Fibroblast of skin of left quadriceps (primary cell): Measurements from ENCODE around the gene POLR2L.

ENCODE experiments used
- DNase-seq, 2 experiments: peaks; one replicate each; pipeline ENCODE4 v3.0.0-alpha.2; 2013; ENCODE audit warnings: low read depth in 2 of 2

POLR2L gene

DNA sequence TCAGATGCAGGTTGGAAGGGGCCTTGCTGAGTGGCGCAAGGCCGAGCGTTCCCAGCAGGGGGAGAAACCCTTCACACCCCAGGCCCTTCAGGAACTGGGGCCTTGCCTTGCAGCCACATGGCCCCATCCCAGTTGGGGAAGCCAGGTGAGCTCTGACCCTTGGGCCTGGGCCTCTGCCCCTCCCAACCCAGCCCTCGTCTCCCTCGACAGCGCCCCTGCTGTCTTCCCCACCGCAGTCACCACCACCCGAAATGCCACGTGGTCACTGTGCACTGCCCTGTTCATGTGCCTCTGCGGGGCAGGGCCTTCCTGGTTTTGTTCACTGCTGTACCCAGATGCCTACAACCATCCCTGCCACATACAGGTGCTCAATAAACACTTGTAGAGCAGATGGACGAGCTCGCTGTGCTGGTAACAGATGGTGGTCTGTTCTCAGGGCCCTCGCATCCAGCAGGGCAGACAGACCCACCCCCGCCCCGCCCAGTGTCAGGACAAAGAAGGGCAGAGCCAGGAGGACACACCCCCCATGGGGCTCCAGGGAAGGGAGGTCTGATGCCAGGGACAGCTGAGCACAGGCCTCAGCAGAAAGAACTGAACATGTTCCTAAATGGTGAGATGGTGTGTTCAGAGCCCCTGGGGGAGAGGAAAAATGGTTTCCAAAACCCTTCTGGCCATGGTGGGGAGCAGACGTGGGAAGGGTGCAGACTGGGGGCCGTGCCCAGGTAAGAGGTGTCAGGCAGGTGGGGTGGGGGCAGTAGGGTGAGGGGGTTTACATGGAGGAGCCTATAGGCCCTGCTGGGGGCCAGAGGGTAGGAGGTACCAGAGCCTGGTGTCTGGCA, 3.7 kb downstream of the POLR2L start:
- DNase-seq, result no peak

GRCh38 chr11:837990-838307, 4.4 kb downstream of the POLR2L start:
- DNase-seq, result no peak

DNA sequence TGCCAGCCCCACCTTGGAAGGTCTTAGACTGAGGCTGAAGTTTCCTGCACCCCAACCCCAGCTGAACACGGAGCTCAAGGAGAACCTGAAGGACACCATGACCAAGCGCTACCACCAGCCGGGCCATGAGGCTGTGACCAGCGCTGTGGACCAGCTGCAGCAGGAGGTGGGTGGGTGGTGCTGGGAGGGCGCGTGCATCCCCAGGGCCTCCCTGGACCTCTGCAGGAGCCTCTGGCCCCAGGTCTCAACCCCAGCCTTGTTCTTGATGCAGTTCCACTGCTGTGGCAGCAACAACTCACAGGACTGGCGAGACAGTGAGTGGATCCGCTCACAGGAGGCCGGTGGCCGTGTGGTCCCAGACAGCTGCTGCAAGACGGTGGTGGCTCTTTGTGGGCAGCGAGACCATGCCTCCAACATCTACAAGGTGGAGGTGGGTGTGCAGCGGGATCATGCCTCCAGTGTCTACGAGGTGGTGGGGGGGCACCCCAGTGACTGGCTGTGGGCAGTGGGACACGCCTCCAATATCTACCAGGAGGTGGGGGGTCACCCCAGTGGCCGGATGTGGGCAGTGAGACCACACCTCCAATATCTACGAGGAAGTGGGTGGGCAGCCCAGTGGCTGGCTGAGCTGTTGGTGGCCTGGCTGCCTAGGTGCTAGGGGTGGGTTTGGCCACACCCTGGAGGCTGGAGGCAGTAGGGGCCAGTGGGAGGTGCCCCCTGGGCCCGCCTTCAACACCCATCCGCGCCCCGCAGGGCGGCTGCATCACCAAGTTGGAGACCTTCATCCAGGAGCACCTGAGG, 4.9 kb downstream of the POLR2L start:
- no peak for DNase-seq

GRCh38 chr11:836700-837099, 5.6 kb downstream of the POLR2L start:
- no peak for DNase-seq

GRCh38 chr11:836274-836673, 6.1 kb downstream of the POLR2L start:
- no peak for DNase-seq

- DNase-seq, result no peak
These were observed 7.7 kb downstream of the POLR2L start for GRCh38 chr11:834371-835316.

GRCh38 chr11:833849-834311, 8.4 kb downstream of the POLR2L start:
- no peak for DNase-seq

- no peak for DNase-seq
These were observed 9.1 kb downstream of the POLR2L start for GRCh38 chr11:833114-833791.

GRCh38 chr11:832529-833113, 9.7 kb downstream of the POLR2L start, which contains the start of gene CD151:
Gene CD151, plus strand, starts transcription at chr11:832952. Its CDS starts 3,118 bp downstream, at chr11:836070.
- no peak for DNase-seq

- DNase-seq, result no peak
These were observed 10.3 kb downstream of the POLR2L start for GRCh38 chr11:831961-832528.

DNA sequence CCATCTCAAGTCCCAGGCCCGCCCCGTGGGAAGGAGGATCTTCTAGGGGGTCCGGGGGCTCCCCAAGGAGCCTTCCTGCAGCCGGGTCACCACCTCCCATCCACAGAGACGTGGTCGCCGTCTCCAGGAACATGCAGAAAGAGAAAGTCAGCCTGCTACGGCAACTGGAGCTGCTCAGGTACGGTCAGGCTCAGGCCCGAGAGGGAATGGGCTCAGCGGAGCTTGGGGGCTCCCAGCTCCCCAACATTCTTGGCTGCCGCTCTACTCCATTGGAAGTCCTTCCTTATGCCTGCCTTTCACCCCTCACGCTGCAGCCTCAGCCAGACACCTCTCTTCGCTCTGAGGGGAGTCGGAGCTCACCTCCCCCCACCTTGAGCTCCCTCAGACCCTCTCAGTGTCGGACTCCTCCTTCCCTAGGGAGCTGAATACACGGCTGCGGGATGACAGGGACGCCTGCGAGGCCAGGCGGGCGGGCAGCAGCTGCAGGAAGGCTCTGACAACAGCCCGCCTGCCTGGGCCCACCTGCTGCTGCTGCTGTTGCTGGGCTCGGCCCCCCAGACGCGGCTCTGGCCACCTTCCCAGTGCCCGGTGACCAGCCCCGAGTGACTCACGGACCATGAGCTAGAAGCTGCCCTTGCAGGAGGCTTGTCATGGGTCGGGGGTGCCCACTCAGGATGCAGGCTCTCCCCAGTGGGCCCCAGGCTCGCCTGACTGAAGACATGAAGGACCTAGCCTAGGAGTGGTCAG, 11.0 kb downstream of the POLR2L start:
- no peak for DNase-seq

DNA sequence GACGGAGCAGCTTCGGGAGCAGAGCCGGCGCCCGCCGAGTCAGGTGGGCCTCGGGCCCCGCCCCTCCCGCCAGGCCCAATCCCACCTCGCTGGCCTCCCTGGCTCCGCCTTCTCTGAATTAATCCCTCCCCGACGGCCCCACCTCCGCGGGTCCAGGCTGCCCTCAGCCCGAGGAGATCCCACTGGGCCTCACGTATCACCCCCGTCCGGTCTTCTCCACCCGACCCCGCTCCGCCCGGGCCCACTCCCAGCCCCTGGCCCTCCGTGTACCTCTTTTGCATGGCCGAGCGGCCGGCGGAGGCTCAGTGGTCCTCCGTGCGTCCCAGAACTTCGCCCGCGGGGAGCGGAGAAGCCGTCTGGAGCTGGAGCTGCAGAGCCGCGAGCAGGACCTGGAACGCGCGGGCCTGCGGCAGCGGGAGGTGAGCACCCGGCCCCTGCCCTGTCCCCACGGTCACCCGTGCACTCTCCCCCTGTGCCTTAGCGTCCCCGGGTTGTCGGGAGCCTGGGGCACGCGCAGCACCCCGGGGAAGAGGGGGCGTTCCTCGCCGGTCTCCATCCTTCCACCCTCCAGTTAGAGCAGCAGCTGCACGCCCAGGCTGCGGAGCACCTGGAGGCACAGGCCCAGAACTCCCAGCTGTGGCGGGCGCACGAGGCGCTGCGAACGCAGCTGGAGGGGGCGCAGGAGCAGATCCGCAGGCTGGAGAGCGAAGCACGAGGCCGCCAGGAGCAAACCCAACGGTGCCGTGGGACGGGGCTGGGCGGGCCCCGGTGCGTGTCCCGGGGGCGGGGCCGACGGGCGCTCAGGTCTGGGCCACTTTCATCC, 11.8 kb downstream of the POLR2L start:
- DNase-seq, result no peak

GRCh38 chr11:829847-830294, 12.5 kb downstream of the POLR2L start:
- DNase-seq, result no peak

DNA sequence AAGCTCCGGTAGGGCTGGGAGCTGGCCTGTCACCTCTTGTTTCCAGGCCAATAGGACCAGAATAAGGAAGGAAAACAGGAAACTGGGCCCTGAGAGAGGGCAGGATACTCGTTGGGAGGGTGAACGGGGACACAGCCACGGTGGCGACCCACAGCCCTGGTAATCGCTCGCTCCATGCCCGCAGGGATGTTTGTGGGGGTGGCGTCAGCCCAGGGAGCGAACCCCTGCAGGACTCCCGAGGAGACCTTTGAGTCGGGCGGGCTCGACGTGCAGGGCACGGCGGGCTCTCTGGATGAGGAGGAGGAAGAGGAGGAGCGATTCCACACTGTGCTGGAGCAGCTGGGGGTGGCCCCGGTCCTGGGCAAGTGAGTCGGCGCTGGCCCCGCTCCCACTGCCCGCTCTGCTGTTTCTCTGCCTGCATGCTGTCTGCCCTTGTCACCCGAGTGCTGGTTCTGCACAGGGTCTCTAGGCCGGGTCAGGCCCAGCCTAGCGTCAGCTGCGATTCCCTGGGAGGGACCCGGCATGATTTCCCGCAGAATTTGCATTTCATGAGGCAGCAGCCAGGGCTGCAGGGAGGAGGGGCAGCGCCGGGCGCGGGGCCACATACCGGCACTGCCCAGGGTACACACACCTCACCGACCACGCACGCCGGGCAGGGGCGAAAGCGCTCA, 13.0 kb downstream of the POLR2L start:
- DNase-seq, result no peak

- no peak for DNase-seq
These were observed 13.7 kb downstream of the POLR2L start for GRCh38 chr11:828506-829175.

DNA sequence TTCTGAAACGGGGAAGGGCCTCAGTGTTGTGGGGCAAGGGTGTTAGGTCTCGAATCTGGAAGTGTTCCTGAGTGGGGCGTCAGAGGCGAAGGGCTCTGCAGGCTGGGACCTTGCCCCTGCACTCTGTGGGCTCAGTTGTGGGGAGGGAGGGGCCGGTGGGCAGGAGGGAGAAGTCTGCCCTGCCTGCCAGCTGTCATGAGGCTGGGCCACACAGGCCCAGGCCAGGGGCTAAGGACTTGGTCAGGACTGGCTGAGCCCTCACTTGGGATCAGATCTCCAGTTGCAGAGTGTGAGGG, 14.5 kb downstream of the POLR2L start, which contains the start of gene CRACR2B:
Gene CRACR2B, plus strand, starts transcription at position 23 of the 296 bp plus-strand sequence. CDS start 689 bp downstream, outside the sequence.
- DNase-seq, result no peak

GRCh38 chr11:827146-827896, 15.0 kb downstream of the POLR2L start:
- DNase-seq, result no peak
